ENCODE data around the gene TMEM217.

Gene TMEM217

GRCh38 chr6:37279366-37280134, 21.6 kb upstream of the TMEM217 start:
- DNase-seq (ENCODE audit: low read depth): no peak

- DNase-seq (ENCODE audit: low read depth): no peak
Measured at GRCh38 chr6:37277001-37277409, 19.1 kb upstream of the TMEM217 start.

GRCh38 chr6:37275350-37275749, 17.4 kb upstream of the TMEM217 start:
- DNase-seq (ENCODE audit: low read depth): no peak

- DNase-seq (ENCODE audit: low read depth): no peak
Measured at GRCh38 chr6:37273690-37274089, 15.7 kb upstream of the TMEM217 start.

- DNase-seq (ENCODE audit: low read depth): no peak
Measured at GRCh38 chr6:37272834-37273566, 15.1 kb upstream of the TMEM217 start.

- no peak for DNase-seq (ENCODE audit: low read depth)
Measured at GRCh38 chr6:37269105-37269504, 11.2 kb upstream of the TMEM217 start.

- DNase-seq (ENCODE audit: low read depth): no peak
Measured at GRCh38 chr6:37265860-37266259, 7.9 kb upstream of the TMEM217 start.

GRCh38 chr6:37265001-37265400, 7.1 kb upstream of the TMEM217 start:
- no peak for DNase-seq (ENCODE audit: low read depth)

GRCh38 chr6:37262446-37263026, 4.6 kb upstream of the TMEM217 start:
- DNase-seq (ENCODE audit: low read depth): no peak

GRCh38 chr6:37261198-37261597, 3.3 kb upstream of the TMEM217 start:
- DNase-seq (ENCODE audit: low read depth): no peak

GRCh38 chr6:37260444-37260843, 2.5 kb upstream of the TMEM217 start:
- DNase-seq (ENCODE audit: low read depth): no peak

- no peak for DNase-seq (ENCODE audit: low read depth)
Measured at GRCh38 chr6:37260040-37260439, 2.1 kb upstream of the TMEM217 start.

- no peak for DNase-seq (ENCODE audit: low read depth)
Measured at GRCh38 chr6:37259191-37259590, 1.2 kb upstream of the TMEM217 start.

GRCh38 chr6:37258405-37259105, 611 bp upstream of the TMEM217 start:
- DNase-seq (ENCODE audit: low read depth): no peak

- DNase-seq (ENCODE audit: low read depth): no peak
Measured at GRCh38 chr6:37257320-37257633, 667 bp downstream of the TMEM217 start.

- no peak for DNase-seq (ENCODE audit: low read depth)
Measured at GRCh38 chr6:37256692-37257319, 1.1 kb downstream of the TMEM217 start.

- no peak for DNase-seq (ENCODE audit: low read depth)
Measured at GRCh38 chr6:37254881-37255280, 3.1 kb downstream of the TMEM217 start.

- no peak for DNase-seq (ENCODE audit: low read depth)
Measured at GRCh38 chr6:37253486-37254007, 4.4 kb downstream of the TMEM217 start.

GRCh38 chr6:37251211-37251780, 6.6 kb downstream of the TMEM217 start:
- no peak for DNase-seq (ENCODE audit: low read depth)

- no peak for DNase-seq (ENCODE audit: low read depth)
Measured at GRCh38 chr6:37244430-37245310, 13.3 kb downstream of the TMEM217 start.
